H1 (cell line): ENCODE data around the gene INF2. TPM values are rescaled to one million over a fixed set of nuclear protein-coding genes. Genes with fewer than 3 reads are reported as not detected.
A peak's percentile ranks its signal among the peaks of the same experiment; 100 is the strongest.

ENCODE experiments used
- CTCF ChIA-PET: fragments of 300-600 bp; sonication (Branson Sonifier 250); formaldehyde crosslinking; loops from one replicate; lab custom pipeline; 2021; ENCODE audit not compliant: partially characterized antibody; lab: Charles Lee
- POLR2A ChIA-PET: fragments of 300-600 bp; sonication (Branson Sonifier 250); formaldehyde crosslinking; loops from one replicate; lab custom pipeline; 2021; ENCODE audit warnings: inconsistent platforms; ENCODE audit not compliant: partially characterized antibody; lab: Charles Lee
- DNase-seq, 2 experiments: peaks; one replicate each; pipeline versions ENCODE4 v3.0.0 to v3.0.0-alpha.2; 2010 to 2022; ENCODE audit warnings: low spot score in 2 of 2, low read depth in 1 of 2, mixed read lengths in 1 of 2
- FAIRE-seq: peaks from 2 replicates; lab custom pipeline; 2011; peaks lifted over from hg19 to GRCh38; lab: Jason Lieb, UNC
- H2AFZ ChIP-seq: 2 replicates; pipeline ENCODE4 v1.8.1; 2012; ENCODE audit warnings: low read length, inconsistent platforms
- H2AK5ac ChIP-seq: 2 replicates; pipeline ENCODE4 v1.6.1; 2013; ENCODE audit warnings: low read depth, low read length
- H2BK120ac ChIP-seq: replicated peaks from 2 replicates; pipeline ENCODE3; 2013; ENCODE audit warnings: low read depth, low read length, inconsistent platforms
- H2BK12ac ChIP-seq: 2 replicates; pipeline ENCODE4 v1.6.1; 2013; ENCODE audit warnings: low read depth, low read length
- H2BK15ac ChIP-seq: 2 replicates; pipeline ENCODE4 v1.6.1; 2013; ENCODE audit warnings: low read length
- H2BK20ac ChIP-seq: 2 replicates; pipeline ENCODE4 v1.6.1; 2013; ENCODE audit warnings: low read length
- H2BK5ac ChIP-seq: 2 replicates; pipeline ENCODE4 v1.6.1; 2013; ENCODE audit warnings: low read depth, low read length
- H3K14ac ChIP-seq: 2 replicates; pipeline ENCODE4 v1.6.1; 2013; ENCODE audit warnings: inconsistent platforms; ENCODE audit not compliant: insufficient read length
- H3K18ac ChIP-seq: 2 replicates; pipeline ENCODE4 v1.6.1; 2013; ENCODE audit warnings: low read length; ENCODE audit errors: extremely low read depth
- H3K23ac ChIP-seq: 2 replicates; pipeline ENCODE4 v1.6.1; 2013; ENCODE audit warnings: inconsistent platforms; ENCODE audit not compliant: insufficient read length
- H3K23me2 ChIP-seq: 2 replicates; pipeline ENCODE4 v1.6.1; 2013; ENCODE audit warnings: low read depth, low read length
- H3K27ac ChIP-seq: 2 replicates; pipeline ENCODE4 v1.6.1; 2011; ENCODE audit warnings: low read depth, low read length, inconsistent platforms
- H3K27me3 ChIP-seq, 4 experiments: replicated peaks in 1 of 4; 1 replicate in 1 of 4; 2 replicates in 3 of 4; pipeline versions ENCODE4 v1.6.1 to v1.8.1; 2011 to 2013; ENCODE audit warnings: low read length in 3 of 4, mild to moderate bottlenecking in 3 of 4, inconsistent platforms in 2 of 4, mixed read lengths in 2 of 4, moderate library complexity in 1 of 4; ENCODE audit not compliant: control insufficient read depth in 3 of 4, insufficient read depth in 3 of 4; ENCODE audit errors: extremely low read depth in 1 of 4
- H3K36me3 ChIP-seq, 4 experiments: 2 replicates each; pipeline versions ENCODE4 v1.6.1 to v1.8.1; 2011 to 2013; ENCODE audit warnings: mild to moderate bottlenecking in 4 of 4, low read length in 3 of 4, moderate library complexity in 2 of 4, control low read depth in 1 of 4, inconsistent platforms in 1 of 4; ENCODE audit not compliant: insufficient read depth in 4 of 4, control insufficient read depth in 2 of 4
- H3K4ac ChIP-seq: replicated peaks from 2 replicates; pipeline ENCODE3; 2013; ENCODE audit warnings: low read length, low read depth, mixed read lengths, inconsistent platforms; ENCODE audit not compliant: insufficient read length
- H3K4me1 ChIP-seq, 4 experiments: replicated peaks in 1 of 4; 1 replicate in 1 of 4; 2 replicates in 3 of 4; pipeline versions ENCODE4 v1.6.1 to v1.8.1; 2011 to 2013; ENCODE audit warnings: low read length in 3 of 4, inconsistent platforms in 2 of 4, mixed read lengths in 1 of 4; ENCODE audit not compliant: insufficient read depth in 4 of 4, control insufficient read depth in 3 of 4
- H3K4me2 ChIP-seq, 2 experiments: 2 replicates each; pipeline versions ENCODE4 v1.6.1 to v1.8.1; 2011 to 2013; ENCODE audit warnings: low read depth in 2 of 2, low read length in 2 of 2, control low read depth in 1 of 2, inconsistent platforms in 1 of 2, mild to moderate bottlenecking in 1 of 2; ENCODE audit not compliant: insufficient read depth in 1 of 2
- H3K4me3 ChIP-seq, 4 experiments: fragments of 200-600, 300-600 bp in 1 of 4; sonication (generic), shearing (Covaris generic), sonication (Bioruptor Twin) in 1 of 4; 2 replicates each; pipeline versions ENCODE4 v1.5.1 to v1.8.1; 2011 to 2016; ENCODE audit warnings: low read length in 4 of 4, low read depth in 3 of 4, control low read depth in 2 of 4, inconsistent platforms in 2 of 4, mild to moderate bottlenecking in 2 of 4, mixed read lengths in 1 of 4, moderate library complexity in 1 of 4; ENCODE audit not compliant: insufficient read depth in 2 of 4; ENCODE audit errors: extremely low read depth in 1 of 4
- H3K56ac ChIP-seq: replicated peaks from 2 replicates; pipeline ENCODE3; 2013; ENCODE audit warnings: low read depth, mild to moderate bottlenecking, mixed read lengths, low read length, inconsistent platforms; ENCODE audit not compliant: insufficient read length
- H3K79me1 ChIP-seq: 2 replicates; pipeline ENCODE4 v1.6.1; 2013; ENCODE audit warnings: low read depth, low read length, control low read depth
- H3K79me2 ChIP-seq, 2 experiments: 2 replicates each; pipeline versions ENCODE4 v1.6.1 to v1.8.1; 2012 to 2013; ENCODE audit warnings: low read length in 2 of 2, mild to moderate bottlenecking in 2 of 2, inconsistent platforms in 1 of 2; ENCODE audit not compliant: insufficient read depth in 2 of 2, control insufficient read depth in 1 of 2
- H3K9ac ChIP-seq, 4 experiments: replicated peaks in 1 of 4; 1 replicate in 1 of 4; 2 replicates in 3 of 4; pipeline versions ENCODE4 v1.6.1 to v1.8.1; 2011 to 2013; ENCODE audit warnings: low read depth in 3 of 4, low read length in 3 of 4, control low read depth in 2 of 4, mild to moderate bottlenecking in 2 of 4, moderate library complexity in 2 of 4, inconsistent platforms in 1 of 4; ENCODE audit errors: extremely low read depth in 1 of 4
- H3K9me3 ChIP-seq, 2 experiments: 2 replicates each; pipeline versions ENCODE4 v1.6.1 to v1.8.1; 2012 to 2013; ENCODE audit warnings: mild to moderate bottlenecking in 2 of 2, moderate library complexity in 2 of 2, control low read depth in 1 of 2, inconsistent platforms in 1 of 2, low read depth in 1 of 2, low read length in 1 of 2, mixed read lengths in 1 of 2; ENCODE audit not compliant: insufficient read depth in 2 of 2
- H4K20me1 ChIP-seq, 2 experiments: replicated peaks in 1 of 2; 2 replicates each; pipeline versions ENCODE3 to v1.8.1; 2011 to 2013; ENCODE audit warnings: inconsistent platforms in 2 of 2, low read length in 2 of 2, mild to moderate bottlenecking in 1 of 2; ENCODE audit not compliant: insufficient read depth in 2 of 2, control insufficient read depth in 1 of 2
- H4K5ac ChIP-seq: 2 replicates; pipeline ENCODE4 v1.6.1; 2013; ENCODE audit warnings: low read length, low read depth, mixed read lengths, inconsistent platforms; ENCODE audit not compliant: insufficient read length
- H4K8ac ChIP-seq: 2 replicates; pipeline ENCODE4 v1.8.0; 2013; ENCODE audit warnings: mild to moderate bottlenecking, moderate library complexity, low read length, inconsistent platforms; ENCODE audit not compliant: insufficient read depth; ENCODE audit errors: extremely low read depth
- H4K91ac ChIP-seq: replicated peaks from 2 replicates; pipeline ENCODE3; 2013; ENCODE audit warnings: low read length, mixed read lengths, inconsistent platforms; ENCODE audit not compliant: insufficient read length
- ATF3 ChIP-seq: IDR thresholded peaks from 2 replicates; pipeline ENCODE4 v1.6.1; 2011; ENCODE audit warnings: low read depth, mild to moderate bottlenecking, low read length; ENCODE audit not compliant: insufficient read depth
- CHD2 ChIP-seq: IDR thresholded peaks from 2 replicates; pipeline ENCODE4 v1.6.1; 2012; ENCODE audit warnings: low read length, improper control_type of control experiment
- CREB1 ChIP-seq: IDR thresholded peaks from 2 replicates; pipeline ENCODE4 v1.6.1; 2012; ENCODE audit warnings: inconsistent platforms
- CTBP2 ChIP-seq: IDR thresholded peaks from 2 replicates; pipeline ENCODE4 v1.7.0; 2011; ENCODE audit warnings: borderline replicate concordance, mild to moderate bottlenecking, moderate library complexity, mixed read lengths, low read length; ENCODE audit not compliant: insufficient read depth, insufficient read length
- GTF2F1 ChIP-seq: IDR thresholded peaks from 2 replicates; pipeline ENCODE4 v1.6.1; 2012; ENCODE audit warnings: low read depth, low read length, improper control_type of control experiment, borderline replicate concordance
- JUND ChIP-seq: IDR thresholded peaks from 2 replicates; pipeline ENCODE4 v1.6.1; 2011; ENCODE audit warnings: mild to moderate bottlenecking, improper control_type of control experiment, low read length
- KDM1A ChIP-seq: fragments of 200-600, 300-600 bp; sonication (generic); IDR thresholded peaks from 2 replicates; pipeline ENCODE4 v1.7.1; 2016; ENCODE audit warnings: mild to moderate bottlenecking, low read length, borderline replicate concordance
- MAFK ChIP-seq: IDR thresholded peaks from 2 replicates; pipeline ENCODE4 v1.6.1; 2012; ENCODE audit warnings: low read depth, mild to moderate bottlenecking, improper control_type of control experiment, low read length
- MAX ChIP-seq: IDR thresholded peaks from 2 replicates; pipeline ENCODE4 v1.6.1; 2012; ENCODE audit warnings: inconsistent platforms
- POLR2A ChIP-seq, 2 experiments: IDR thresholded peaks; 1 replicate in 1 of 2; 2 replicates in 1 of 2; pipeline ENCODE4 v1.6.1; 2011; ENCODE audit warnings: low read depth in 2 of 2, low read length in 2 of 2, mild to moderate bottlenecking in 2 of 2; ENCODE audit errors: control extremely low read depth in 1 of 2
- RXRA ChIP-seq: IDR thresholded peaks from 2 replicates; pipeline ENCODE4 v1.6.1; 2011; ENCODE audit warnings: low read depth, mild to moderate bottlenecking, low read length, moderate library complexity; ENCODE audit not compliant: insufficient read depth
- TAF1 ChIP-seq: IDR thresholded peaks from 2 replicates; pipeline ENCODE4 v1.6.1; 2011; ENCODE audit warnings: mild to moderate bottlenecking, low read depth, low read length
- TCF12 ChIP-seq: IDR thresholded peaks from 2 replicates; pipeline ENCODE4 v1.6.1; 2011; ENCODE audit warnings: low read depth, mild to moderate bottlenecking, low read length
- TEAD4 ChIP-seq: IDR thresholded peaks from 2 replicates; pipeline ENCODE4 v1.6.1; 2012; ENCODE audit warnings: low read depth, low read length, inconsistent platforms, mixed read lengths
- WGBS, 2 experiments: shearing (Covaris generic) in 1 of 2; methylation state at CpG; one replicate each; pipeline versions ENCODE4 v1.1.6 to v1.1.7; 2013 to 2015; ENCODE audit warnings: low lambda C conversion rate in 2 of 2, mixed read lengths in 2 of 2, inconsistent platforms in 1 of 2, low coverage in 1 of 2, missing lambda C conversion rate in 1 of 2; ENCODE audit not compliant: insufficient replicate concordance in 2 of 2, insufficient coverage in 1 of 2, insufficient read length in 1 of 2; ENCODE audit errors: extremely low coverage in 1 of 2, missing lambda C conversion rate in 1 of 2; 5-methylcytosine and 5-hydroxymethylcytosine counted together
- polyA plus RNA-seq, 7 experiments: library from polyadenylated mRNA; depleted of rRNA in 3 of 7; stranded (reverse) in 5 of 7; unstranded in 2 of 7; fragments of >200 nt in 5 of 7; fragments of 200-250 nt in 2 of 7; gene quantifications; 1 replicate in 5 of 7; 2 replicates in 1 of 7; 4 replicates in 1 of 7; pipeline versions ENCODE4 v1.2.1 to v1.2.3, GENCODE V29; 2011 to 2013; ENCODE audit warnings: missing spikeins in 2 of 7, mixed read lengths in 2 of 7
- total RNA-seq: library from RNA; stranded (reverse); fragmentation: NEBNext Ultra II Directional; extraction: Animal tissue kit (Norgen Biotek cat#: 25700); gene quantifications from 2 replicates; pipeline ENCODE4 v1.2.1, GENCODE V29; 2021

INF2 gene
- total and polyA plus RNA-seq, 2 of the 8 experiments (the other 6 are each of a cell fraction or from before 2014, with no cell fraction given), result 29.1 to 59.5 TPM

- 83% methylated on average over 8 of the region's 8 CpGs; no CpG with 5 or more reads in 1 of the 2 experiments for WGBS, 2 experiments
- H2AK5ac ChIP-seq, result no peak overlapping the region
- ChIA-PET POLR2A (interaction anchor here (2.4 kb wide), 1 partner anchor 20 kb away, joined by 8 read pairs; no protein-coding TSS in a partner anchor), CTCF (interaction anchor here (1.0 to 2.1 kb wide), 4 partner anchors 9 to 74 kb away, joined by 3 to 6 read pairs (median 4); no protein-coding TSS in a partner anchor)
- no peak overlapping the region for H4K5ac ChIP-seq
- H3K9me3 ChIP-seq, result peaks cover 14 to 23% of the 10 kb centered on the region in 2 experiments
- no peak overlapping the region for H4K8ac ChIP-seq
- H3K23ac ChIP-seq, result no peak overlapping the region
- H2BK15ac ChIP-seq, result no peak overlapping the region
- H3K18ac ChIP-seq, result no peak overlapping the region
- no peak overlapping the region for H3K9ac ChIP-seq
- no peak overlapping the region for H2BK5ac ChIP-seq
- H3K4me2 ChIP-seq, result no peak overlapping the region
- DNase-seq (no peak), FAIRE-seq (no peak)
- H2AFZ ChIP-seq, result no peak overlapping the region
- H3K4me1 ChIP-seq, result peaks cover 0 to 8% (median 1%) of the 10 kb centered on the region in 4 experiments; a peak in 3 of 7 replicates
- H3K79me1 ChIP-seq, result no peaks in the 10 kb centered on the region
- H3K79me2 ChIP-seq, result no peaks in the 10 kb centered on the region
- H3K27me3 ChIP-seq, result 0 out of 7 replicates have a peak, but pooled peaks cover 0 to 6% (median 2%) of the 10 kb centered on the region in 4 experiments
- no peaks in the 10 kb centered on the region for H3K23me2 ChIP-seq
- H3K4ac ChIP-seq, result no peak overlapping the region
- H3K4me3 ChIP-seq, result no peak overlapping the region
- no peak overlapping the region for H3K14ac ChIP-seq
- no peak overlapping the region for H3K56ac ChIP-seq
- H2BK120ac ChIP-seq, result no peak overlapping the region
- H3K27ac ChIP-seq, result no peak overlapping the region
- no peaks in the 10 kb centered on the region for H3K36me3 ChIP-seq
- no peak overlapping the region for H2BK12ac ChIP-seq
- no peaks in the 10 kb centered on the region for H4K20me1 ChIP-seq
- no peak overlapping the region for H4K91ac ChIP-seq
- peak overlapping the region; percentile 32; the same call in 1 of the 2 replicates for H2BK20ac ChIP-seq
- TF ChIP-seq CREB1 (no peak), TCF12 (no peak), CTBP2 (no peak), MAFK (no peak), CHD2 (no peak), KDM1A (no peak), TEAD4 (no peak), MAX (no peak), ATF3 (no peak), GTF2F1 (no peak), RXRA (no peak), JUND (no peak), TAF1 (no peak), POLR2A (IDR thresholded peaks at IDR 0.05; ENCODE audit: control extremely low read depth in 1 of 2, low read depth in 2 of 2, low read length in 2 of 2) (no peak)
These were observed 32.3 kb upstream of the INF2 start for GRCh38 chr14:104657101-104657524.
